ENCODE data around the gene TRAPPC2L. TPM values are rescaled to one million over a fixed set of nuclear protein-coding genes. Genes with fewer than 3 reads are reported as not detected.

The TRAPPC2L gene
- total and polyA plus RNA-seq, 2 of the 13 experiments (the other 11 are each of a cell fraction or from before 2014, with no cell fraction given), result 96.3 to 107 TPM

DNA sequence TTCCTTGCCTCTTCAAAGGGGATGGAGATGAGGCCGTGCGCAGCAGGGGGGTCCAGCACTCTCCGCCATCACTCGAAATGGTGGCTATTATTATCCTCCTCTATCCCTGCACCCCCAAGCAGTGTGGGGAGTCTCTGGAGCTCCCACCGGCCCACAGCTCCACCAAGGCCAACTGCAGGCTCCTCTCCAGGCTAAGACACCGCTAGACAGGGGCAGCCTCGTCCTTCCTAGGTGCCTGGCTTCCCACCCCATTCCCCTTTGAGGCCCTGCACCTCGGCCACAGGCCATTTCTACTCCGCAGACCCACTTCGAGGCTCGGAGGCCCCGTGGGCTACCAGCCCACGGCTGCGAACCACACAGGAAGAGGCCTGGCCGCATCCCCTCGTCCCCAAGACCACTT lies 49.1 kb downstream of the TRAPPC2L start:
- no peak overlapping the region for H2AFZ ChIP-seq (ENCODE audit: low read length)
- WGBS (ENCODE audit: low lambda C conversion rate), result 36% methylated on average over 16 of the region's 16 CpGs
- TF ChIP-seq ZFAT (CRISPR knock-in tag; conservative IDR thresholded peaks at IDR 0.05) (no peak), ZNF251 (CRISPR knock-in tag; IDR thresholded peaks at IDR 0.05) (no peak), KAT7 (CRISPR knock-in tag; IDR thresholded peaks at IDR 0.05; ENCODE audit: borderline replicate concordance) (no peak)
- TF ChIP-seq, protein P1, sequence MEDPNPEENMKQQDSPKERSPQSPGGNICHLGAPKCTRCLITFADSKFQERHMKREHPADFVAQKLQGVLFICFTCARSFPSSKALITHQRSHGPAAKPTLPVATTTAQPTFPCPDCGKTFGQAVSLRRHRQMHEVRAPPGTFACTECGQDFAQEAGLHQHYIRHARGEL (CRISPR knock-in tag; IDR thresholded peaks at IDR 0.05), result no peak
- H4K20me1 ChIP-seq (ENCODE audit: insufficient read depth, low read length), result no peaks in the 10 kb centered on the region; the same call in 1 of the 2 replicates
- intact Hi-C loops (cut with micrococcal nuclease; ENCODE audit: unreplicated experiment) (no loop called here), in situ Hi-C loops (cut with HindIII; ENCODE audit: extremely low pct_ligation_motif_present, low pct_unique_long_range_greater_than_20kb) (no loop called here)
- FAIRE-seq, result no peak
- H3K27ac ChIP-seq (ENCODE audit: extremely low read length, insufficient read depth, low read length), result no peak overlapping the region
- POLR2A ChIA-PET, result no interaction called here
- DNase-seq (ENCODE audit: low spot score), result no peak
- no peak overlapping the region for H3K9ac ChIP-seq (ENCODE audit: insufficient read depth, low read depth, low read length)
- CTCF ChIA-PET (ENCODE audit: low intra/inter-chr PET ratio, low total read pairs), result no interaction called here
- H3K79me2 ChIP-seq (ENCODE audit: insufficient read depth, low read length), result no peaks in the 10 kb centered on the region
- H3K4me3 ChIP-seq (replicated peaks in 1 of 3; ENCODE audit: insufficient read depth in 1 of 3, low read depth in 2 of 3, low read length in 3 of 3), result no peak overlapping the region
- H3K4me2 ChIP-seq (ENCODE audit: low read depth, low read length), result no peak overlapping the region
- ATAC-seq, result no peak
- peaks cover 9% of the 10 kb centered on the region for H3K4me1 ChIP-seq (ENCODE audit: insufficient read depth, low read length)
- no peaks in the 10 kb centered on the region for H3K9me3 ChIP-seq (ENCODE audit: low read length)
- no TSS peak for BruUV-seq (replicated peaks)
- H3K36me3 ChIP-seq (replicated peaks in 1 of 2; ENCODE audit: control insufficient read depth in 1 of 2, insufficient read depth in 2 of 2, low read length in 2 of 2), result no peaks in the 10 kb centered on the region
- H3K27me3 ChIP-seq (ENCODE audit: control insufficient read depth in 1 of 2, insufficient read depth in 2 of 2, low read length in 2 of 2), result peaks cover 42 to 95% of the 10 kb centered on the region in 2 experiments

DNA sequence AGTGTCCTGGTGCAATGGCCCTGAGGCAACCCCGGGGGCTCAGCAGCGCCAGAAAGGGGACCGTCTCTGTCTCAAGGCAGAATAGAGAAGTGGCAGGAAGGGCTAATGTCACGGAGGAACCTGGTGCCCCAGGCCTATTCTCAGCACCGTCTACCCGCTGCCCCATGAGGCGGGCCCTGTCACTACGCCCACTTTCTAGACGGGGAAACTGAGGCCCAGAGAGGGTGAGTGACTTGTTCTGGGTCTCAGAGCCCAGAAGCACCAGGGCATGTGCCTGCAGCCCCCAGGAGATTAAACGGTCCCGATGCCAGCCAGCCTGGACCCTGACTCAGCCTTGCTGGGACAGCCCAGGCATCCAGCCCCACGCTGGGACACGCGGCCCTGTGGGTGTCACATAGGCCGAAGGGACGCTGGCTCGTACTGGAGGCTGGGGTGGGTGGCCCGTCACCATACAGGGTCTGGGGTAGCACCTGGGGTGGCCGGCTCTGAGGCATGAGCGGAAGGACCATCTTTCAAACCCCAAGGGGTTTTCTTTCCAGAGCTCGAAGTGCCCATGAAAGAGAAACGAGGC lies 49.7 kb downstream of the TRAPPC2L start:
- ATAC-seq (no peak), DNase-seq (ENCODE audit: low spot score) (no peak), FAIRE-seq (no peak)
- in situ Hi-C loops (cut with HindIII; ENCODE audit: extremely low pct_ligation_motif_present, low pct_unique_long_range_greater_than_20kb) (no loop called here), intact Hi-C loops (cut with micrococcal nuclease; ENCODE audit: unreplicated experiment) (no loop called here)
- H2AFZ ChIP-seq (ENCODE audit: low read length), result no peak overlapping the region
- H3K9me3 ChIP-seq (ENCODE audit: low read length), result no peaks in the 10 kb centered on the region
- no peak overlapping the region for H3K4me2 ChIP-seq (ENCODE audit: low read depth, low read length)
- no peak overlapping the region for H3K27ac ChIP-seq (ENCODE audit: extremely low read length, insufficient read depth, low read length)
- TF ChIP-seq, protein P2, sequence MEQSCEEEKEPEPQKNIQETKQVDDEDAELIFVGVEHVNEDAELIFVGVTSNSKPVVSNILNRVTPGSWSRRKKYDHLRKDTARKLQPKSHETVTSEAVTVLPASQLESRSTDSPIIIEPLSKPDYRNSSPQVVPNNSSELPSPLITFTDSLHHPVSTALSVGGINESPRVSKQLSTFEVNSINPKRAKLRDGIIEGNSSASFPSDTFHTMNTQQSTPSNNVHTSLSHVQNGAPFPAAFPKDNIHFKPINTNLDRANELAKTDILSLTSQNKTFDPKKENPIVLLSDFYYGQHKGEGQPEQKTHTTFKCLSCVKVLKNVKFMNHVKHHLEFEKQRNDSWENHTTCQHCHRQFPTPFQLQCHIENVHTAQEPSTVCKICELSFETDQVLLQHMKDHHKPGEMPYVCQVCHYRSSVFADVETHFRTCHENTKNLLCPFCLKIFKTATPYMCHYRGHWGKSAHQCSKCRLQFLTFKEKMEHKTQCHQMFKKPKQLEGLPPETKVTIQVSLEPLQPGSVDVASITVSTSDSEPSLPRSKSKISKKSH (CRISPR knock-in tag; IDR thresholded peaks at IDR 0.05; ENCODE audit: borderline replicate concordance), result no peak
- TF ChIP-seq ZNF629 (CRISPR knock-in tag; conservative IDR thresholded peaks at IDR 0.05), result peak; percentile 65
- H3K27me3 ChIP-seq (ENCODE audit: control insufficient read depth in 1 of 2, insufficient read depth in 2 of 2, low read length in 2 of 2), result peaks cover 41 to 95% of the 10 kb centered on the region in 2 experiments
- BruUV-seq (replicated peaks), result no TSS peak
- H3K4me1 ChIP-seq (ENCODE audit: insufficient read depth, low read length), result peaks cover 3% of the 10 kb centered on the region
- POLR2A ChIA-PET, result no interaction called here
- 38% methylated on average over 22 of the region's 22 CpGs for WGBS (ENCODE audit: low lambda C conversion rate)
- H3K79me2 ChIP-seq (ENCODE audit: insufficient read depth, low read length), result no peaks in the 10 kb centered on the region
- CTCF ChIA-PET (ENCODE audit: low intra/inter-chr PET ratio, low total read pairs), result no interaction called here
- no peaks in the 10 kb centered on the region for H3K36me3 ChIP-seq (replicated peaks in 1 of 2; ENCODE audit: control insufficient read depth in 1 of 2, insufficient read depth in 2 of 2, low read length in 2 of 2)
- H3K4me3 ChIP-seq (replicated peaks in 1 of 3; ENCODE audit: insufficient read depth in 1 of 3, low read depth in 2 of 3, low read length in 3 of 3), result no peak overlapping the region
- H3K9ac ChIP-seq (ENCODE audit: insufficient read depth, low read depth, low read length), result no peak overlapping the region
- no peaks in the 10 kb centered on the region; the same call in 1 of the 2 replicates for H4K20me1 ChIP-seq (ENCODE audit: insufficient read depth, low read length)

Measured in HepG2 (cell line).